Liver (tissue), 9 donors: ENCODE data around the gene BCL2L14. TPM values are rescaled to one million over a fixed set of nuclear protein-coding genes. Genes with fewer than 3 reads are reported as not detected.

Source experiments
- DNase-seq: peaks from one replicate; pipeline ENCODE4 v3.0.0-alpha.2; 2017; ENCODE audit warnings: low spot score
- H3K27ac ChIP-seq, 2 donors: one replicate each; pipeline ENCODE4 v1.7.0; 2013; ENCODE audit warnings: inconsistent platforms in 2 of 2, low read length in 2 of 2, control low read depth in 1 of 2, low read depth in 1 of 2, mild to moderate bottlenecking in 1 of 2
- H3K27me3 ChIP-seq, 4 donors: one replicate each; pipeline versions ENCODE4 v1.6.1 to v1.7.0; 2013; ENCODE audit warnings: low read length in 3 of 4, inconsistent platforms in 1 of 4, mild to moderate bottlenecking in 1 of 4, moderate library complexity in 1 of 4; ENCODE audit not compliant: control insufficient read depth in 4 of 4, insufficient read depth in 4 of 4
- H3K36me3 ChIP-seq, 4 donors: one replicate each; pipeline versions ENCODE4 v1.6.1 to v1.7.0; 2013; ENCODE audit warnings: low read length in 3 of 4, mild to moderate bottlenecking in 3 of 4, low read depth in 1 of 4, moderate library complexity in 1 of 4; ENCODE audit not compliant: control insufficient read depth in 4 of 4, insufficient read depth in 3 of 4
- H3K4me1 ChIP-seq, 4 donors: one replicate each; pipeline versions ENCODE4 v1.6.1 to v1.7.0; 2013; ENCODE audit warnings: low read length in 3 of 4, mild to moderate bottlenecking in 3 of 4, moderate library complexity in 1 of 4; ENCODE audit not compliant: control insufficient read depth in 4 of 4, insufficient read depth in 4 of 4
- H3K4me3 ChIP-seq, 3 donors: one replicate each; pipeline versions ENCODE4 v1.6.1 to v1.7.0; 2013; ENCODE audit warnings: low read length in 3 of 3, control low read depth in 1 of 3, low read depth in 1 of 3, mild to moderate bottlenecking in 1 of 3
- H3K9ac ChIP-seq, 2 donors: one replicate each; pipeline ENCODE4 v1.7.0; 2013; ENCODE audit warnings: low read length in 2 of 2, mild to moderate bottlenecking in 2 of 2, moderate library complexity in 2 of 2, control low read depth in 1 of 2, low read depth in 1 of 2
- H3K9me3 ChIP-seq, 4 donors: one replicate each; pipeline versions ENCODE4 v1.6.1 to v1.7.0; 2013; ENCODE audit warnings: low read length in 3 of 4; ENCODE audit not compliant: control insufficient read depth in 4 of 4
- EGR1 ChIP-seq, 2 donors: IDR thresholded peaks; 2 replicates each; pipeline ENCODE4 v1.6.1; 2016 to 2018; ENCODE audit warnings: antibody characterized with exemption in 2 of 2, low read depth in 2 of 2
- FOXA1 ChIP-seq: IDR thresholded peaks from 2 replicates; pipeline ENCODE4 v1.6.1; 2016; ENCODE audit warnings: antibody characterized with exemption
- FOXA2 ChIP-seq: IDR thresholded peaks from 2 replicates; pipeline ENCODE4 v1.6.1; 2016; ENCODE audit warnings: antibody characterized with exemption
- GABPA ChIP-seq, 2 donors: IDR thresholded peaks in 1 of 2; conservative IDR thresholded peaks in 1 of 2; 2 replicates each; pipeline ENCODE4 v1.6.1; 2016; ENCODE audit warnings: antibody characterized with exemption in 2 of 2, mild to moderate bottlenecking in 1 of 2, moderate library complexity in 1 of 2
- HNF4A ChIP-seq, 2 donors: conservative IDR thresholded peaks; 2 replicates each; pipeline ENCODE4 v1.6.1; 2016; ENCODE audit warnings: antibody characterized with exemption in 2 of 2, mild to moderate bottlenecking in 2 of 2
- HNF4G ChIP-seq: IDR thresholded peaks from 2 replicates; pipeline ENCODE4 v1.6.1; 2016; ENCODE audit warnings: antibody characterized with exemption
- JUND ChIP-seq, 2 donors: IDR thresholded peaks; 2 replicates each; pipeline ENCODE4 v1.6.1; 2016; ENCODE audit warnings: antibody characterized with exemption in 2 of 2
- NR2F2 ChIP-seq: IDR thresholded peaks from 2 replicates; pipeline ENCODE4 v1.6.1; 2016; ENCODE audit warnings: antibody characterized with exemption
- RAD21 ChIP-seq, 2 donors: IDR thresholded peaks; 2 replicates each; pipeline ENCODE4 v1.6.1; 2016; ENCODE audit warnings: antibody characterized with exemption in 2 of 2, mild to moderate bottlenecking in 2 of 2
- RXRA ChIP-seq, 2 donors: IDR thresholded peaks; 2 replicates each; pipeline ENCODE4 v1.6.1; 2017 to 2018; ENCODE audit warnings: antibody characterized with exemption in 2 of 2, mild to moderate bottlenecking in 1 of 2
- SP1 ChIP-seq: IDR thresholded peaks from 2 replicates; pipeline ENCODE4 v1.6.1; 2018; ENCODE audit warnings: antibody characterized with exemption, mild to moderate bottlenecking
- TAF1 ChIP-seq: conservative IDR thresholded peaks from 2 replicates; pipeline ENCODE4 v1.6.1; 2016; ENCODE audit warnings: antibody characterized with exemption, mild to moderate bottlenecking
- YY1 ChIP-seq: IDR thresholded peaks from 2 replicates; pipeline ENCODE4 v1.6.1; 2016; ENCODE audit warnings: antibody characterized with exemption, mild to moderate bottlenecking
- WGBS: extraction: QIAGEN DNeasy Blood & Tissue Kit; methylation state at CpG from one replicate; pipeline ENCODE4 v1.1.7; 2013; 5-methylcytosine and 5-hydroxymethylcytosine counted together
- polyA plus RNA-seq, 2 donors: library from polyadenylated mRNA; stranded (reverse) in 1 of 2; unstranded in 1 of 2; fragments of 200-250 nt in 1 of 2; fragments of >200 nt in 1 of 2; fragmentation: Nextera tagmentation in 1 of 2; extraction: Ambion mirVana in 1 of 2; gene quantifications; one replicate each; pipeline versions ENCODE4 v1.2.1 to v1.2.3, GENCODE V29; 2013 to 2015
- total RNA-seq, 2 donors: library from RNA; depleted of rRNA; stranded (reverse); fragments of >200 nt; gene quantifications; one replicate each; pipeline ENCODE4 v1.2.3, GENCODE V29; 2014
- TF ChIP-seq, protein P1 (sequence below): IDR thresholded peaks from 2 replicates; pipeline ENCODE4 v1.6.1; 2016; ENCODE audit warnings: antibody characterized with exemption
- TF ChIP-seq, protein P2 (sequence below): fragments of 150-350 bp; IDR thresholded peaks from 2 replicates; pipeline ENCODE4 v1.5.1; 2017; ENCODE audit warnings: improper control_type of control experiment, low read depth, low read length; ENCODE audit not compliant: missing input control
- TF ChIP-seq, protein P3 (sequence below): IDR thresholded peaks from 2 replicates; pipeline ENCODE4 v1.6.1; 2016; ENCODE audit warnings: antibody characterized with exemption
- TF ChIP-seq, protein P4 (sequence below): IDR thresholded peaks from 2 replicates; pipeline ENCODE4 v1.6.1; 2016; ENCODE audit warnings: antibody characterized with exemption, mild to moderate bottlenecking
- TF ChIP-seq, protein P5 (sequence below): IDR thresholded peaks from 2 replicates; pipeline ENCODE4 v1.6.1; 2016; ENCODE audit warnings: antibody characterized with exemption
- donor health status: healthy.
- donor health status: healthy.
- donor health status: healthy.
- donor health status: healthy.
- donor health status: healthy.

BCL2L14 gene
- total and polyA plus RNA-seq, 4 donors = 0.15 to 2.5 (median 0.19) TPM

DNA sequence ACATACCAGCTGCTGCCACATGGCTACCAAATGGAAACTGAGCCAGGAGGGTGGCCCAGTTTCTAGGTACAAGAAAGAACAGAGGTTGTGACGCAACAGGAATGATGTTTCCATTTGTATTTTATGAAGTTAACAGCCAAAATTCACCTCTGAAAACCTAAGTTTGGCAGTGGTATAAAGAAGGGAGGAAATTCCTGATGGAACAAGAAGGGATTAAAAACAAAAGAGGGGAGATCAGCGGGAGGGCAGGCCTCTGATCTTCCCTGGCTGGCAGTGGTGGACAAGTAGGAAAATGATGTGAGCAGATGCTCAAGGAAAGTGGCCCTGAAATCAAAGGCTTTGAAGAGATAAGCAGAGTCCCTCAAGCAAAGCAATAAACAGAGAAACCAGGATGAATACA lies 47.3 kb upstream of the BCL2L14 start:
- Histone ChIP-seq H3K36me3 (no peaks in the 10 kb centered on the region), H3K27ac (no peak overlapping the region), H3K9me3 (no peaks in the 10 kb centered on the region), H3K9ac (no peak overlapping the region), H3K27me3 (no peaks in the 10 kb centered on the region), H3K4me3 (no peak overlapping the region), H3K4me1 (no peaks in the 10 kb centered on the region)
- 78% methylated on average over 2 of the region's 2 CpGs for WGBS
- no peak for DNase-seq
- no peak for TF ChIP-seq GABPA (IDR thresholded peaks at IDR 0.05 in 1 of 2, conservative IDR thresholded peaks at IDR 0.05 in 1 of 2)

DNA sequence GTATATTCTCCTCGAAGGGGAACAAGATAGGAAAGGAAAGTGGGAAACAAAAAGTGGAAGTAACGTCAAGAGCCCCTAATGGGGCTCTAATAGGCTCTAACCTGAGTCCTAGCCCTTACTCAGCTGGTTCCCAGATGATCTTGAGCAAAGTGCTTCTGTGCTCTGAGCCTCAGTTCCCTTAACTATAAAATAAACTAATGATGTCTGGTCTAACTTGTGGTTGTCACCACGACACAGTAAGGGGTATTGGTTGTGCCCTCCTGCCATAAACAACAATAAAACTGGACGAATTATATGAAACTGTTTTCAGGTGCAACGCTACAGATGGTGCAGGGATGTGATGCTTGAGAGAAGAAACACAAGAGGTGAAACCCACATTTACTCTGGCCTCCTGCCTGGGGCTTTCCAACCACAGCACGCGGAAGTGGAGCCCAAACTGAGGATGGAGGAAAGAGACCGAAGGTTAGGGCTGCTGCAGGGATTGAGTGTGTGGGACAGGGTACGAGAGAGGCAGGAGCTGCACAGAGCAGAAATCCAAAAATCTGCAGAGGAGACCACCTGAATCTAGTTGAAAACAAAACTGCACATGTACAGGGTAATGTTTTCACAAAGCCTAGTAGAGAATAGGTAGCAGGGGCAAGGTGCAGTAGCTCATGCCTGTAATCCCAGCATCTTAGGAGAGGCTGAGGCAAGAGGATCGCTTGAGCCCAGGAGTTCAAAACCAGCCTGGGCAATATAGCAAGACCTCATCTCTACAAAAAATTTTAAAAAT lies 45.6 kb upstream of the BCL2L14 start:
- Histone ChIP-seq H3K4me1 (no peaks in the 10 kb centered on the region), H3K4me3 (no peak overlapping the region), H3K36me3 (no peaks in the 10 kb centered on the region), H3K9me3 (no peaks in the 10 kb centered on the region), H3K9ac (no peak overlapping the region), H3K27ac (no peak overlapping the region), H3K27me3 (no peaks in the 10 kb centered on the region)
- no peak for DNase-seq
- 67% methylated on average over 10 of the region's 10 CpGs for WGBS
- TF ChIP-seq TAF1 (no peak), HNF4A (conservative IDR thresholded peaks at IDR 0.05) (no peak), NR2F2 (no peak), FOXA1 (no peak), YY1 (no peak), RAD21 (IDR thresholded peaks at IDR 0.05) (no peak), SP1 (no peak), EGR1 (IDR thresholded peaks at IDR 0.05; ENCODE audit: low read depth in 2 of 2) (no peak), JUND (IDR thresholded peaks at IDR 0.05) (no peak), FOXA2 (no peak), GABPA (IDR thresholded peaks at IDR 0.05 in 1 of 2, conservative IDR thresholded peaks at IDR 0.05 in 1 of 2) (no peak), RXRA (IDR thresholded peaks at IDR 0.05) (no peak), HNF4G (no peak)
- TF ChIP-seq, protein P1, sequence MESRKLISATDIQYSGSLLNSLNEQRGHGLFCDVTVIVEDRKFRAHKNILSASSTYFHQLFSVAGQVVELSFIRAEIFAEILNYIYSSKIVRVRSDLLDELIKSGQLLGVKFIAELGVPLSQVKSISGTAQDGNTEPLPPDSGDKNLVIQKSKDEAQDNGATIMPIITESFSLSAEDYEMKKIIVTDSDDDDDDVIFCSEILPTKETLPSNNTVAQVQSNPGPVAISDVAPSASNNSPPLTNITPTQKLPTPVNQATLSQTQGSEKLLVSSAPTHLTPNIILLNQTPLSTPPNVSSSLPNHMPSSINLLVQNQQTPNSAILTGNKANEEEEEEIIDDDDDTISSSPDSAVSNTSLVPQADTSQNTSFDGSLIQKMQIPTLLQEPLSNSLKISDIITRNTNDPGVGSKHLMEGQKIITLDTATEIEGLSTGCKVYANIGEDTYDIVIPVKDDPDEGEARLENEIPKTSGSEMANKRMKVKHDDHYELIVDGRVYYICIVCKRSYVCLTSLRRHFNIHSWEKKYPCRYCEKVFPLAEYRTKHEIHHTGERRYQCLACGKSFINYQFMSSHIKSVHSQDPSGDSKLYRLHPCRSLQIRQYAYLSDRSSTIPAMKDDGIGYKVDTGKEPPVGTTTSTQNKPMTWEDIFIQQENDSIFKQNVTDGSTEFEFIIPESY = no peak
- TF ChIP-seq, protein P2, sequence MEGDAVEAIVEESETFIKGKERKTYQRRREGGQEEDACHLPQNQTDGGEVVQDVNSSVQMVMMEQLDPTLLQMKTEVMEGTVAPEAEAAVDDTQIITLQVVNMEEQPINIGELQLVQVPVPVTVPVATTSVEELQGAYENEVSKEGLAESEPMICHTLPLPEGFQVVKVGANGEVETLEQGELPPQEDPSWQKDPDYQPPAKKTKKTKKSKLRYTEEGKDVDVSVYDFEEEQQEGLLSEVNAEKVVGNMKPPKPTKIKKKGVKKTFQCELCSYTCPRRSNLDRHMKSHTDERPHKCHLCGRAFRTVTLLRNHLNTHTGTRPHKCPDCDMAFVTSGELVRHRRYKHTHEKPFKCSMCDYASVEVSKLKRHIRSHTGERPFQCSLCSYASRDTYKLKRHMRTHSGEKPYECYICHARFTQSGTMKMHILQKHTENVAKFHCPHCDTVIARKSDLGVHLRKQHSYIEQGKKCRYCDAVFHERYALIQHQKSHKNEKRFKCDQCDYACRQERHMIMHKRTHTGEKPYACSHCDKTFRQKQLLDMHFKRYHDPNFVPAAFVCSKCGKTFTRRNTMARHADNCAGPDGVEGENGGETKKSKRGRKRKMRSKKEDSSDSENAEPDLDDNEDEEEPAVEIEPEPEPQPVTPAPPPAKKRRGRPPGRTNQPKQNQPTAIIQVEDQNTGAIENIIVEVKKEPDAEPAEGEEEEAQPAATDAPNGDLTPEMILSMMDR = no peak
- TF ChIP-seq, protein P3, sequence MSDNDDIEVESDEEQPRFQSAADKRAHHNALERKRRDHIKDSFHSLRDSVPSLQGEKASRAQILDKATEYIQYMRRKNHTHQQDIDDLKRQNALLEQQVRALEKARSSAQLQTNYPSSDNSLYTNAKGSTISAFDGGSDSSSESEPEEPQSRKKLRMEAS = no peak
- TF ChIP-seq, protein P4, sequence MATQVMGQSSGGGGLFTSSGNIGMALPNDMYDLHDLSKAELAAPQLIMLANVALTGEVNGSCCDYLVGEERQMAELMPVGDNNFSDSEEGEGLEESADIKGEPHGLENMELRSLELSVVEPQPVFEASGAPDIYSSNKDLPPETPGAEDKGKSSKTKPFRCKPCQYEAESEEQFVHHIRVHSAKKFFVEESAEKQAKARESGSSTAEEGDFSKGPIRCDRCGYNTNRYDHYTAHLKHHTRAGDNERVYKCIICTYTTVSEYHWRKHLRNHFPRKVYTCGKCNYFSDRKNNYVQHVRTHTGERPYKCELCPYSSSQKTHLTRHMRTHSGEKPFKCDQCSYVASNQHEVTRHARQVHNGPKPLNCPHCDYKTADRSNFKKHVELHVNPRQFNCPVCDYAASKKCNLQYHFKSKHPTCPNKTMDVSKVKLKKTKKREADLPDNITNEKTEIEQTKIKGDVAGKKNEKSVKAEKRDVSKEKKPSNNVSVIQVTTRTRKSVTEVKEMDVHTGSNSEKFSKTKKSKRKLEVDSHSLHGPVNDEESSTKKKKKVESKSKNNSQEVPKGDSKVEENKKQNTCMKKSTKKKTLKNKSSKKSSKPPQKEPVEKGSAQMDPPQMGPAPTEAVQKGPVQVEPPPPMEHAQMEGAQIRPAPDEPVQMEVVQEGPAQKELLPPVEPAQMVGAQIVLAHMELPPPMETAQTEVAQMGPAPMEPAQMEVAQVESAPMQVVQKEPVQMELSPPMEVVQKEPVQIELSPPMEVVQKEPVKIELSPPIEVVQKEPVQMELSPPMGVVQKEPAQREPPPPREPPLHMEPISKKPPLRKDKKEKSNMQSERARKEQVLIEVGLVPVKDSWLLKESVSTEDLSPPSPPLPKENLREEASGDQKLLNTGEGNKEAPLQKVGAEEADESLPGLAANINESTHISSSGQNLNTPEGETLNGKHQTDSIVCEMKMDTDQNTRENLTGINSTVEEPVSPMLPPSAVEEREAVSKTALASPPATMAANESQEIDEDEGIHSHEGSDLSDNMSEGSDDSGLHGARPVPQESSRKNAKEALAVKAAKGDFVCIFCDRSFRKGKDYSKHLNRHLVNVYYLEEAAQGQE = no peak
- TF ChIP-seq, protein P5, sequence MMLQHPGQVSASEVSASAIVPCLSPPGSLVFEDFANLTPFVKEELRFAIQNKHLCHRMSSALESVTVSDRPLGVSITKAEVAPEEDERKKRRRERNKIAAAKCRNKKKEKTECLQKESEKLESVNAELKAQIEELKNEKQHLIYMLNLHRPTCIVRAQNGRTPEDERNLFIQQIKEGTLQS = no peak
